GM23248 (cell line): ENCODE data around the gene CHCT1. TPM values are rescaled to one million over a fixed set of nuclear protein-coding genes. Genes with fewer than 3 reads are reported as not detected.

Source experiments
- DNase-seq: peaks from one replicate; pipeline ENCODE4 v3.0.0-alpha.2; 2015
- H2AFZ ChIP-seq: fragments of 200-600 bp; sonication (generic); 2 replicates; pipeline ENCODE4 v1.6.1; 2016; ENCODE audit warnings: antibody characterized with exemption
- H3F3A ChIP-seq: fragments of 200-600 bp; sonication (generic); 2 replicates; pipeline ENCODE4 v1.6.1; 2016; ENCODE audit warnings: mild to moderate bottlenecking, antibody characterized with exemption, mixed run types; ENCODE audit not compliant: insufficient read depth
- H3K27ac ChIP-seq: fragments of 200-600 bp; sonication (generic); 2 replicates; pipeline ENCODE4 v1.5.1; 2016; ENCODE audit warnings: mild to moderate bottlenecking
- H3K27me3 ChIP-seq: fragments of 200-600 bp; sonication (generic); replicated peaks from 2 replicates; pipeline ENCODE4 v1.6.1; 2016; ENCODE audit warnings: mild to moderate bottlenecking; ENCODE audit not compliant: insufficient read depth
- H3K36me3 ChIP-seq: fragments of 200-600 bp; sonication (generic); 2 replicates; pipeline ENCODE4 v1.6.1; 2016; ENCODE audit warnings: low read depth, mild to moderate bottlenecking
- H3K4me1 ChIP-seq: fragments of 200-600 bp; sonication (generic); 2 replicates; pipeline ENCODE4 v1.6.1; 2016; ENCODE audit warnings: mild to moderate bottlenecking; ENCODE audit not compliant: insufficient read depth
- H3K4me2 ChIP-seq: fragments of 200-600 bp; sonication (generic); one replicate; pipeline ENCODE4 v1.6.1; 2016; ENCODE audit warnings: mild to moderate bottlenecking; ENCODE audit not compliant: unreplicated experiment
- H3K4me3 ChIP-seq: fragments of 200-600 bp; sonication (generic); 2 replicates; pipeline ENCODE4 v1.5.1; 2016; ENCODE audit warnings: mild to moderate bottlenecking
- H3K79me2 ChIP-seq: fragments of 200-600 bp; sonication (generic); 2 replicates; pipeline ENCODE4 v1.6.1; 2016; ENCODE audit warnings: mild to moderate bottlenecking; ENCODE audit not compliant: insufficient read depth
- H3K9ac ChIP-seq: fragments of 200-600 bp; sonication (generic); 2 replicates; pipeline ENCODE4 v1.6.1; 2016; ENCODE audit warnings: mild to moderate bottlenecking
- H3K9me2 ChIP-seq: fragments of 200-600 bp; sonication (generic); 2 replicates; pipeline ENCODE4 v1.6.1; 2016; ENCODE audit warnings: mixed run types, mild to moderate bottlenecking, moderate library complexity; ENCODE audit not compliant: insufficient read depth
- H3K9me3 ChIP-seq: fragments of 200-600 bp; sonication (generic); one replicate; pipeline ENCODE4 v1.6.1; 2017; ENCODE audit warnings: low read depth
- H4K20me1 ChIP-seq: fragments of 200-600 bp; sonication (generic); 2 replicates; pipeline ENCODE4 v1.6.0; 2016; ENCODE audit not compliant: insufficient read depth
- EZH2 ChIP-seq: fragments of 200-600 bp; sonication (generic); IDR thresholded peaks from 2 replicates; pipeline ENCODE4 v1.6.1; 2018; ENCODE audit warnings: antibody characterized with exemption, mild to moderate bottlenecking; ENCODE audit not compliant: insufficient read depth, poor library complexity, severe bottlenecking
- EZH2phosphoT487 ChIP-seq: fragments of 200-600 bp; sonication (generic); IDR thresholded peaks from 2 replicates; pipeline ENCODE4 v1.6.1; 2018; ENCODE audit warnings: antibody characterized with exemption, moderate library complexity, mild to moderate bottlenecking, low read depth; ENCODE audit not compliant: insufficient read depth
- WGBS, 2 experiments: methylation state at CpG; one replicate each; pipeline ENCODE4 v1.1.6; 2015 to 2017; ENCODE audit warnings: low lambda C conversion rate in 2 of 2, low coverage in 1 of 2; ENCODE audit errors: missing lambda C conversion rate in 2 of 2; 5-methylcytosine and 5-hydroxymethylcytosine counted together
- in situ Hi-C: fragments of 300-500 bp; cut with MboI; formaldehyde crosslinking; loops from 2 replicates; pipeline ENCODE4 v1.15.0; 2020
- polyA plus RNA-seq: library from polyadenylated mRNA; unstranded; fragments of >200 nt; fragmentation: Nextera tagmentation; extraction: Ambion mirVana; gene quantifications from 2 replicates; pipeline ENCODE4 v1.2.1, GENCODE V29; 2016
- total RNA-seq: library from RNA; depleted of rRNA; stranded (reverse); fragments of >200 nt; shearing (Covaris generic); gene quantifications from 2 replicates; pipeline ENCODE4 v1.2.3, GENCODE V29; 2014

The CHCT1 gene
- total and polyA plus RNA-seq, 2 experiments from 2014 or later = not detected

GRCh38 chr17:60401819-60402218 lies 20.5 kb upstream of the CHCT1 start:
- Histone ChIP-seq H3K4me3 (no peak overlapping the region), H3K27ac (no peak overlapping the region), H3K27me3 (no peaks in the 10 kb centered on the region), H2AFZ (no peak overlapping the region), H3F3A (no peaks in the 10 kb centered on the region), H3K9ac (no peak overlapping the region), H3K4me2 (no peak overlapping the region), H4K20me1 (no peaks in the 10 kb centered on the region), H3K79me2 (no peaks in the 10 kb centered on the region), H3K4me1 (no peaks in the 10 kb centered on the region), H3K36me3 (no peaks in the 10 kb centered on the region), H3K9me3 (no peaks in the 10 kb centered on the region), H3K9me2 (no peaks in the 10 kb centered on the region)
- in situ Hi-C loops = no loop called here
- no peak for TF ChIP-seq EZH2phosphoT487
- no peak for TF ChIP-seq EZH2
- no peak for DNase-seq

GRCh38 chr17:60403523-60403810 lies 18.8 kb upstream of the CHCT1 start:
- H3K27ac ChIP-seq = no peak overlapping the region
- 58 to 64% methylated on average over 3 of the region's 3 CpGs for WGBS, 2 experiments
- no peak overlapping the region for H3K4me3 ChIP-seq
- H3K27me3 ChIP-seq = no peaks in the 10 kb centered on the region
- H3K4me2 ChIP-seq = no peak overlapping the region
- no peaks in the 10 kb centered on the region for H3K4me1 ChIP-seq
- H3K36me3 ChIP-seq = no peaks in the 10 kb centered on the region
- H3K9ac ChIP-seq = no peak overlapping the region
- no peak for TF ChIP-seq EZH2
- no peak for TF ChIP-seq EZH2phosphoT487
- no peaks in the 10 kb centered on the region for H3K9me2 ChIP-seq
- H3K9me3 ChIP-seq = no peaks in the 10 kb centered on the region
- H4K20me1 ChIP-seq = no peaks in the 10 kb centered on the region
- in situ Hi-C loops = no loop called here
- no peaks in the 10 kb centered on the region for H3K79me2 ChIP-seq
- no peak for DNase-seq
- H2AFZ ChIP-seq = no peak overlapping the region
- H3F3A ChIP-seq = no peaks in the 10 kb centered on the region

- DNase-seq = no peak
- no peaks in the 10 kb centered on the region for H3K9me2 ChIP-seq
- H3K79me2 ChIP-seq = no peaks in the 10 kb centered on the region
- TF ChIP-seq EZH2 = no peak
- TF ChIP-seq EZH2phosphoT487 = no peak
- no peaks in the 10 kb centered on the region for H3K36me3 ChIP-seq
- no peaks in the 10 kb centered on the region for H4K20me1 ChIP-seq
- WGBS, 2 experiments = 87 to 98% methylated on average over 4 to 6 of the region's 6 CpGs
- H3F3A ChIP-seq = no peaks in the 10 kb centered on the region
- no peak overlapping the region for H3K4me2 ChIP-seq
- in situ Hi-C loops = no loop called here
- no peaks in the 10 kb centered on the region for H3K9me3 ChIP-seq
- H3K27me3 ChIP-seq = no peaks in the 10 kb centered on the region
- no peak overlapping the region for H2AFZ ChIP-seq
- H3K4me1 ChIP-seq = no peaks in the 10 kb centered on the region
- no peak overlapping the region for H3K27ac ChIP-seq
- H3K4me3 ChIP-seq = no peak overlapping the region
- no peak overlapping the region for H3K9ac ChIP-seq
These were observed 18.3 kb upstream of the CHCT1 start for GRCh38 chr17:60403962-60404361.

- Histone ChIP-seq H3K27ac (no peak overlapping the region), H2AFZ (no peak overlapping the region), H4K20me1 (no peaks in the 10 kb centered on the region), H3K4me3 (no peak overlapping the region), H3K9ac (no peak overlapping the region), H3K9me2 (no peaks in the 10 kb centered on the region), H3F3A (no peaks in the 10 kb centered on the region), H3K4me2 (no peak overlapping the region), H3K4me1 (no peaks in the 10 kb centered on the region), H3K27me3 (no peaks in the 10 kb centered on the region), H3K36me3 (no peaks in the 10 kb centered on the region), H3K9me3 (no peaks in the 10 kb centered on the region), H3K79me2 (no peaks in the 10 kb centered on the region)
- DNase-seq = no peak
- in situ Hi-C loops = no loop called here
- WGBS, 2 experiments = 64% methylated on average over 3 of the region's 3 CpGs
- TF ChIP-seq EZH2phosphoT487 (no peak), EZH2 (no peak)
These were observed 15.4 kb upstream of the CHCT1 start for GRCh38 chr17:60406887-60407286.

- Histone ChIP-seq H3K27me3 (no peaks in the 10 kb centered on the region), H3K79me2 (no peaks in the 10 kb centered on the region), H3K4me1 (no peaks in the 10 kb centered on the region), H3K27ac (no peak overlapping the region), H3K9me2 (no peaks in the 10 kb centered on the region), H2AFZ (no peak overlapping the region), H3K4me3 (no peak overlapping the region), H3K36me3 (no peaks in the 10 kb centered on the region), H3K4me2 (no peak overlapping the region), H3F3A (no peaks in the 10 kb centered on the region), H3K9me3 (no peaks in the 10 kb centered on the region), H4K20me1 (no peaks in the 10 kb centered on the region), H3K9ac (no peak overlapping the region)
- no peak for TF ChIP-seq EZH2phosphoT487
- no peak for TF ChIP-seq EZH2
- no peak for DNase-seq
- WGBS, 2 experiments = 91% methylated on average over 4 of the region's 4 CpGs
- in situ Hi-C loops = no loop called here
These were observed 12.3 kb upstream of the CHCT1 start for GRCh38 chr17:60410001-60410400.
